Stimulated activated CD4-positive, alpha-beta T cell treated with anti-CD3 and anti-CD28 coated beads, Interleukin-12 subunit alpha, Interleukin-12 subunit beta, amount 100 ng/mL, for 24 hours (primary cell): Measurements from ENCODE around the gene CREB5.

Source experiments
- DNase-seq, 2 experiments: peaks; one replicate each; pipeline ENCODE4 v3.0.0-alpha.2; 2020; ENCODE audit warnings: low read depth in 2 of 2

Gene CREB5

DNA sequence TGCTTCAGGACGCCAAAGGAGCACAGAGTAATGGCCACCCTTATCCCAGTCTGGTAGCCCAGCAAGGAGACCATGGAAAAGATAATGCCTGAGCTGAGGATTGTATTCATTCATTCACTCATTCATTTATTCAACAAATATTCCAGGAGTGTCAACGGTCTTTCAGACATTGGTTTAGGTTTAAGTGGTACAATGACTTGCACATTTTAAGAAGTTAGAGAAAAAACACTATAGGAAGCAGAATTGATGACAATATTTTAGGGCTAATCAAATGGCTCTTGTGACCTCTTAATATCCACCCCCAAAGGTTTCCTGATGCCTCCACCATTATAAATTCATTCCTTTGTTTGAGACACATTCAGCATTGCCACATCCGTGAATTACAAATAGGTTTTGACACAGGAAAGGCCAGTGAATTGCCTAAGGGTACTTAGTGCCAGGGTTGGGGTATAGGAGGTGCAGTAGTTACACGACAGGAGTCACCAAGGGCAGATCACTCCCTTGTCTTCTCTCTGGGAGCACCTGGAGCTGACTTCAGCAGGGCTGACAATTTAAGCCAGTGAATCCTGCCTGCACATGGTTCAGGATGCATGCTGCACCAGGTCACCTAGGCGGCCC, 269.5 kb downstream of the CREB5 start:
- no peak for DNase-seq

DNA sequence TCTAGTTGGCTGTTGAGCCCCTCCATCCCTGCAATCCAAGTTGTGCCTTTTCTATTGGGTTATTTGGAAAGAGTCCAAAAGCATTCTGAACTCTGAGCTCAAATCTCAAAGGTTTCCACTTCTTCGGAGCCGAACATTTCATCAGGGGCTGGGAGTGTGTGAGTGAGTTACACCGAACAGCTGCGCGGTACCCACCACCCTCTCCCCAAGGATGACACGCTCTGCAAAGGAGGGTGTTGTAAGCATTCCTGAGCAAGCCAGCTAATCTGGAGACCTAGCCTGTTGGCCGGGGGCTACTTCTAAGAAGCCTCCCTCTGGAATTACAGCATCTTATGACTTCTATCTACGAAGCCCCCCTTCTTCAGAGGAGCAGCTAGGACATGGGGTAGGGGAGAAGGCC, 270.5 kb downstream of the CREB5 start:
- DNase-seq: no peak

DNA sequence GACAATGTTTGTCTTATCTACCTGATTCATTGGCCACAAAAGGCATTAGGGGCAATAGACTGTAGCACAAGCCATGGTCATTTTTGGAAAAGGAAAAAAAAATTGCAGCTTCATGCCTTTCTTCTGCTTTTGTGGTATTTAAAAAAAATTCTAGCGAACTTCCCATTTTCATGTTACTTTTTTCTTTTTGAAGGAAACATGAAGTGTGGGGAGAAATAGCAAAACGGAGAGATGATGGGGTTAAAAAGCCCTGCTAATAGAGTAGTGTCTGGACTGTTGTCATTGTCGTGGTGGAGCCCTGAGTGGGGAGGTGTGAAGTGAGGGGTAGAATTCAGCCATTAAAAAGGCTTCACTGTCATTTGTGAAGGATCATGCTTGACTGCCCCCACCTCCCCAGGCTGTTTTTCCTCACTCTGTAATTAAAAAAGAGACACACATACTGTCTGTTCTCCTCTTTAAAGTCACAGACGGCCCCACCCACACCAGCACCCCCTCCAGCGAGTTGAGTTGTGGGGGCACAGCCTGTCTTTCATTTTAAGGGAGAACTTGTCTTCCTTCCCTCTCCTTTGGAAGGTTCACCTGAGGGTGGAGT, 272.4 kb downstream of the CREB5 start:
- DNase-seq: no peak

DNA sequence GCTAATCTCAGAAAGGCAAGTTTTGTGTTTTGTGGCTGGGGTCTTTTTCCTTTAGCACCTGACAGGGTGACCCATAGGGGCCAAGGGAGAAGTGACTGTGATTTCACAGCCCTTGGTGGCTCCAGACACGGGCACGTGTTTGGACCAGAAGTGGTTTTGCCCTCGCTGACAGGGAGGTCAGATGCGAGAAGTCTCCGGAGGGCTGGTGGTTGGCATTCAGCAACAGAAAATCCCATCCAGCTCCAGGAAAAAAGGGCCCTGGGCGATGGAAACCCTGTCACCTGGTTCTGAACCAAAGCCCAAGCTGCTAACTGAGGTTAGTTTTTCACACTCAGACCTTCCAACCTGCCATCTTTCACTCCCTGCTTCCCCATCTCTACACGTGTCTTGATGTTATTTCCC, 272.9 kb downstream of the CREB5 start:
- no peak for DNase-seq

DNA sequence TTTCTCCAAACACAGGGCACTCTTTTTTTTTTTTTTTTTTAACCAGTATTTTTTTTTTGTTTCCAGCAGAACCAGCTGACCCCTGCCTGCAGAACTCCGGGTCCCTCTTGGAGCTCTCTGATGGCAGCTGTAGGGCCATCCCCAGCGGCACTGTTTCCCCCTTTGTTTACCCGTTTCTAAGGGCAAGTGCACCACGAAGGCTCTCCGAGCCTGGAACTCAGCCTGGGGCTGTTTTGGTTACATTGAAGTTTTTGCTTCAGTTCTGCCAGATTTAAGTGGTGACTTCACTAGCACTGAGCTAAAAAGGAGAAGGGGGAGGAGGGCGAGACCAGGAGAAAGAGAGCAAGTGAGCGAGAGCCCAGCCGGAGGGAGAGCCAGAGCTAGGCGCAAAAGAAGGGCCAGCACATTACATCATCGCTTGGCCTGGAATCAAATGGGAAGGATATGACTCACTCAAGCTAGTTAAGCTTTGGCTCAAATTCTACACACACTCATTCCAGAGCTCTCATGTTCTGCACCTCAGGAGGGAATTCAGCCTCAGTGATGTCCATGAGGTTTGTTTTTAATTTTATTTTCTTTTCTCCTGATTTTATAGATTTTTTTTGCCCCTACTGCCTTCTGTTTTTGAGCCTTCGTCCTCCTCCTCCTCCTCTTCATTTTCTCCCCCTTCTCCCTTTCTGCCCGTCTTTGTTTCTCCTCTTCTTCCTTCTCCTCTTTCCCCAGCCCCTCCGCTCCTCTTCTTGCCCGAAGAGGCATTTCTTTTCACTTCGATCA, 273.5 kb downstream of the CREB5 start:
- DNase-seq: no peak

DNA sequence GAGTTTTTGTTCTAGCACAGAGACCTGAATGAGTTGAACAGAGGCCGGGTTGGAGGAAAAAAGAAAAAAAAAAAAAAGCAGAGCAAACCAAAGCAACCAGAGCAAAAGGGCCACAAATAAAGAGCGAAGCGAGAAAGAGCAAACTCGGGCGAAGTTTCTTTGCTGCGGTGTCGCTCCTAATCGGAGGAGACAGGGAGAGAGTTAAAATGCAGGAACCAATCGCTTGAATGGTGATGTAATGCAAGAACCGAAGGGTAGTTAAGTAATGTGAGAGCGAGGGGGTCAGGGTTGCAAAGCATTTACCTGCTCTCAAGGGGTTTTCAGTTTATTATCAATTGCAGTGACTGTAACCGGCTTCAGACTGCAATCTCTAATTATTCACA, 274.1 kb downstream of the CREB5 start:
- DNase-seq: no peak

DNA sequence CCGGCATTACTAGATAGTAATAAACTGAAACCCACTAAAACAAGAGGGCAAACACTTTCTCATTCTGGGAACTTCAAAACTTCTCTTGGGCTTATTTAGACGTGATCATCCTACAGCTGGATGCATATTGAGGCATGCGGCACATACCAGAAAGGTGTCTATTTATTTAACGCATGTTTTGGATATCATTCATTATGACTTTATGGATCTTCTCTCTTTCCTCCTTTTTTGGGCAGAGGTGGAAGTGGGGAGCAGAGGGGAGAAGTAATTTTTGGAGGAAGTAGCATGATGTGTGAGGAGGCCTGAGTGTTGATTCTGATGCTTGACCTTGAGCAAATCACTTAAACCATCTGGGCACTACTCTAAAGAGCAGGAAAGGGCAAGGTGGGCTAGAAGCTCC, 275.2 kb downstream of the CREB5 start:
- no peak for DNase-seq

DNA sequence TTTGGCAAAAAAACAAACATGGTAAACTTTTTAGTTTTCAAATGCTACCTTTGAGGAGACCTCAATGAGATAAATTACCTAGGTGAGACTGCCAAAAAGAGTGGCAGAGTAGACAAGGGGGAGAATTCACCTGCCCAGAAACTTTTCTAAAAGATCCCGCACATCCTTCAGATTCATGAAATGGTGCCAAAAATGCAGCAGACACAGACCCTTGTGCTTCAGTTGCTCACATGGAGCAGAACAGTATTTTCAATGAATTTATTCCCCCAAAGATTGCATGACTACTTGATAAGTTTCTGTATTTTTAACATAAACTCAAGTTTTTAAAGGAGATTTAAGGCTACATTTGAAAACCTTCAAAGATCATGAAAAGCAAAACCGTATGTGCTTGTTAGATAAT, 275.9 kb downstream of the CREB5 start:
- no peak for DNase-seq

DNA sequence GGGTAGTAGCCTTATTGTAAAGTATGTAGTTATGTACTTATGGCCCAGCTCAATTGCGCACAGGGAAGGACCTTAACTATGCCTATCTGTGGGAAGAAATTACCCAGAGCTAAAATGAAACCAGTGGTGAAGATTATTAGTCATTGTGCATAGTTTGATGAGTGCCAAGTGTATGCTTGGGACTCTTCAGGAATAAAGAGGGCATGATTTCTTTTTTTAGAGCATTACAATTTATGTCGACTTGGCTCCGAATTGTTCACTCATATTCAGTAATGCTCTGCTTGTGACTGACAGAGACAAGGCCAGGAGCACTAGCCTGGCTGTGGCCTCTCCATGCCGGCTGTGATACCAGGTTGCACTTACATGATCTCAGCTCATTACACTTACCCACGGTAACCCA, 276.3 kb downstream of the CREB5 start:
- no peak for DNase-seq

DNA sequence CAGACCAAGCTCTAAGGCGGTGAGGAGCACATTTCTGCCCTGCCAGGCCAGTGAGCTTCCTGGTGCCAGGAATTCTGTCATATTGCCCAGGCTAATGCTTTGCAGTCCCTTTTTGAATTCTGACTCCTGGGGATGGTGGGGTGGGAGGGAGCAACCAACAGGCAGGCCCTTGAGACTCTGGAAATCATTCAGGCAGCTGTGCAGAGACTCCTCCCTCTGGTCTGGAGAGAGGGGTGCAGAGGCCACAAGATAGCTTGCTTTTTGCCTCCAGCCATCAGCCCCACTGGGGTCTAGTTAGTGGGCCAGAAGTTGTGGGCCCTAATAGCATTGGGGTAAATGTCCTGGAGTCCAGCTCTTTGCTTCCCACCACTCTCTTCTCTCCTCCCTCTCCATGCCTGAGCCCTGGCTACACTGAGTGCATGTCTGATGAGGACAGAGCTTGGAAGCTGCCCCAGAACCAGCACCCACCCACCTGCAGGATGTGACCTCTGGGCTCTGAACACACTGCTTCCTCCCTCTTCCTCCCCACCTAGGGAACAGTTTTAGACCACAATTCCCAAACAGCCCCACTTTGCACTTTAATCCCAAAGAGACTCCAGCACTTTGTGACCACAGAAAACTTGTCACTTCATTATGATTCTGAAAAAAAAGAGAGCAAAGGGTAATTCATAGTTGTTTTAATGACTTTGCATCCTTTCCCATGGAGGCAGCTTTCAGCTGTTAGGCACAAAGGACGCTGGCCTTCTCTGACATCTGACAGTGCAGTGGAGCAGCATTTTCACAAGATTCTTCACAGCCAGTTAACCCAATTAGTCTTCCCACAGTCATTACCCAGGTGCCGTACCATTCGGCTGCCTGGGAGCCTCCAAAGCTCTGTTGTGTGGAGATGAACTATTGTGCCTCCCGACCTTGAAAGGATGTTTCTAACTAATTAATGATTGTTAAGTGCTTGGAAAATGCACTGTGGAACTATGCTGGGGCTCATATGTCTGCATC, 283.3 kb downstream of the CREB5 start:
- no peak for DNase-seq

DNA sequence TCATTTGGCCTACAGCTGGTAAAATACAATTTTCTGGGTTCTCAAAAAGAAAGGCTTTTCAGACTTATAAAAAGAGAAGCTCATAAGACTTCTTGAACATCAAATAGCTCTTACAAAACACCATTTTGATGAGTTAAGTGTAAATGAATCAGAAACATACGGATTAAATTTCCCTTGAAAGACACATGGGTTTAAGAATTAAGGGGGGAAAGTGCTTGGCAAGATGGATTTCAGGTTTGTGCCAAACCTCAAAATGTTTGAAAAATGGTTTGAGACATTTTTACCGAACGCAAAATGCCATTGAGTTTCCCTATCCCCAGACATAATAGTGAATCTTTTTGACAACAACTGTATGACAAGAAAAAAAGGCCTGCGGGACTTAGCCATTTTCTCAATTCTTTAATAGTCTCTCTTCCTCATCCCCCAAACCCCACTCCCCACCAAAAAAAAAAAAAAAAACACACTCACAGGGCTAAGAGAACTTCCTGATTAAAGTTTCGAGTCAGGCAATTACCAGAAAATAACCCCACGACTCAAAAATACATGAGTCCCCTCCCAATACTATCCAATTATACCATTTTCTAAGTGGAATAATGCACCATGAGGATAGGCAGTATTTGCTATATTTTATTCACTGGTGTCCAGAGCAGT, 285.7 kb downstream of the CREB5 start:
- DNase-seq: no peak

DNA sequence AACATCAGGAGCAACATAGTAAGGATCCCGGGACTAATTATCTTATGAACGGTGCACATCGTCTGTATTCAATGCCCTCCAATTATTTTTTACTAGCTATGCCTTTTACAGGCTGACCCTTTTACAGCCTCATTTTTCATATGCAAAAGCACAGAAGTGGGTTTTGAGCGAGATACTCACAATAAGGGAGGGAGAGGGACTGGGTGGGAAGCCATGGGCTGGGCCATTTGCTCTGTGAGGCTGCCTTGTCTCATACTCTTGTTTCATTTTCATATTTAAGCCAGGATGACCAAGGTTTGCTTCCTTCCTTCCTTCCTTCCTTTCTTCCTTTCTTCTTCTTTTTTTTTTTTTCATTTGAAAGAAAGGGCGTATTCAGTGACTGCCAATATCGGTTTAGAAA, 286.5 kb downstream of the CREB5 start:
- DNase-seq: no peak

DNA sequence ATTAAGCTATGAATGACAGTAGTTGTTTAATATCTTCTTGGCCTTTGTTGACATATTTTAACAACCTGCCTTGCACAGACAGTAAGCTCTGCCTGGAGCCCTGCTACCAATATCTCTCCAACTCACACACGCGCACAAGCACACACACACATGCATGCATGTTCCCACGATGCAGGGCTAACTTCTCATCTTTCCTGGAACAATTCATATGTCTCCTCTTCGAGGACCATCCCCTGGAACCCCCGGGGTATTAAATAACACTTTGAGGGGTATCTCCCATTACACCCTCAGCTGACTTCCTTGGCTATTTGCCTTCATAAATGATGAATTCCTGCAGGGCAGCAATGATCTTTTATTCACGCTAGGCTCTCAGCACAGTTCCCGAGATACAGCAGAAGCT, 287.8 kb downstream of the CREB5 start:
- DNase-seq: no peak

DNA sequence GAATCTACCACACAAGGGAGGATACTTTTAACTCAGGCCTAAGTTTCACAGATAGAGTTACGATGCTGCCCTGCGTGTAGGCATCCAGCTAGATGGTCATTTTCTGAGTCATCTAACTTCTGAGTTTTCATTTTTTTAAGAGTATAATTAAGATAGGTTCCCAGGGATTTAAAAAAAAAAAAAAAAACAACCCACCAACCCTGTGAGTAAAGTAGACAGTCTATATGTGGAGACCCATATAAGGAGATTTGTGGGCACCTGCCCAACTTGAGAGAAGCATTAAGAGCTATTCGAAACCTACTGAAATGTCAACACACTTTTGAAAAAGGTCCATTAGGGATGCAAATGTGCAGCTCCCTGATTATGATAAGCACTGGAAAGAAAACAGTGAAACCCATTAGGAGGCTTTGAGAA, 288.5 kb downstream of the CREB5 start:
- DNase-seq: no peak

DNA sequence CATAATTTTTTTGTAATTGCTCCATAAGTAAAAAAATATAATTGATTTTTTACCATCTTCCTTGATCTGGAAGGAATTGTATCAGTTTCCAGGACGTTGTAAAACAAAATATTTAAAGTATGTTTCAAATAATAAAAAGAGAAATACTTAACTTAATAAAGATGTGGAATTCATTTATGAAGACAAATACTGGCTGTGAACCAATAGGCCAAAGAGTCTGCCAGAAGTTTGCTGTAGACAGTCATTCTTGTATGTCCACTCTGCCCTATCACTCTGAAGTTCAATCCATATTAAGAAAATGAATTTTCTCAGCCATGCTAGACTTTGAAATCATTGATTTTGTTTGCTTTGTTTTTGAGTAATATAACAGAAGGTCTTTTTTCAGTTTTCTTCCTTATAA, 289.4 kb downstream of the CREB5 start:
- DNase-seq: no peak

DNA sequence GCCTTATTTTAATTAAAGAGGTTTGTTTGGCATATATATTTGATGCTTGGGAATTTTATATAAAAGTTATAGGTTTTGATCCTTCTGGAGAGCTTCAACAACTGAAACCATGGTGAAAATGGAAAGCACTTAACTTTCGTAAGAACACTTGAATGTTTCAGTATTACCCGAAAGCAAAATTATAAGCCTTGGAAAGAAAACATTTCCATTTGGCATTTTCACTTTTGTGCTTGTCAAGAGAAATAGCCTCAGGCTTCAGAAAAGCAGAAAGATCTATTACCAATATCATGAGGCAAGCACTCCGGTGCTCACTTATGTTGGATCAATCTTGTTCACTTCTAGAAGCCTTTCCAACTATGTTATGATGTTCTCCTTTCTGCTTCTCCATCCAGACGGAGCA, 289.9 kb downstream of the CREB5 start:
- no peak for DNase-seq

DNA sequence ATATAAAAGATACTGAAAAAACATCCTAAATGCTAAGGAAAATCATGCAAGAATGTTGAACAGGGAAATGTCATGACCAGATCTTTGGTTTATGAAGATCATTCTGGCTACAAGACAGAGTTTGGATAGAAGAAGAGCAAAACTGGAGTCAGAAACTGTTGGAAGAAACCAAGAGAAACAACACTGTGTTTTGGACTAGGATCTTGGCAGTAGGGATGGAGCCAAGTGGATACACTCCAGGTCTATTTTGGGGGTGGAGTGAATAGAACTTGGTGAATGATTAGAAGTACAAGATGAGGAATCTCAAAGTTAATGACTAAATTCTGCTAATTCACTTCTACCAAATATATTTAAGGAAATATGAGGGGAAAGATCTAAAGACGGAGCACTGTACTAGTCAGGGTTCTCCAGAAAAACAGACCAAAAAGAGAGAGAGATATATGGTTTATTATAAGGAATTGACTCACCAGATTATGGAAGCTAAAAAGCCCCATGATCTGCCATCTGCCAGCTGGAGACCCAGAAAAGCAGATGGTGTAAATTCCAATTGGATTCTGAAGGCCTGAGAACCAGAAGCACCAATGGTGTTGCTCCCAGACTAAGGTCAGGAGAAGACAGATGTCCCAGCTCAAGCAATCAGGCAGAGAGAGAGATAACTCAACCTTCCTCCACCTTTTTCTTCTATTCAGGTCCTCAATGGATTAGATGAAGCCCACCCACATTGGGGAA, 290.9 kb downstream of the CREB5 start:
- no peak for DNase-seq

DNA sequence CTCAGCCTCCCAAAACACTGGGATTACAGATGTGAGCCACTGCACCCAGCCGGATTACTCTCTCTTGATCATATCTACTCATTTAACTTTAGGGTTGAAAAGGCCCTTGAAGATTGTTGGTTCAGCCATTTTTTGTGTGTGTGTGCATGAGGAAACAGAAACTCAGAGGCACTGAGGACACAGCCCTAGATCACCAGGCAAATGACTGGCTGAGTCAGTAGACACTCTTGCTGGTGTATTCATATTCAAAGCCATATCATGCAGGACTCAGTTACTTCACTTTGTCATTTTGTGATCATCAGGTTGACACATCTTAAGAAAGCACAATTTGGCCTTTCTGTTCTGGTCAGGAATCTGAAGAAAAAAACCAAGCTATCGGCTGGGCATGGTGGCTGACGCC, 292.4 kb downstream of the CREB5 start:
- DNase-seq: no peak

DNA sequence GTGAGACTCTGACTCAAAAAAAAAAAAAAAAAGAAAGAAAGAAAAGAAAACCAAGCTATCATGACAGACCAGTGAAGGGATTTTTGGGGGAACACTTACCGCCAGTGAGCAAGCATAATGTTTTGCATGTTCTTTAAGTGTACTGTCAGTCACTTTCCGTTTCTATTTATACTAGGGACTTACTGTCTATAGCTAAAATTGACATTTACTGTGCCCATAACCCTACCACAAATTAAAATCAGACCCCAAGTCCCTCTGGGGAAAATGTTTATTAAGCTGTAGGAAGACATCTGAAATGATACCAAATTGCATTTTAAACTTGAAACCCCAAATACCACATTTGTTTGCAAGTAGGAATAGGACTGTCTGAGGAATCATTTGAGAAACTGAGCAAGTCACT, 293.0 kb downstream of the CREB5 start:
- DNase-seq: no peak

DNA sequence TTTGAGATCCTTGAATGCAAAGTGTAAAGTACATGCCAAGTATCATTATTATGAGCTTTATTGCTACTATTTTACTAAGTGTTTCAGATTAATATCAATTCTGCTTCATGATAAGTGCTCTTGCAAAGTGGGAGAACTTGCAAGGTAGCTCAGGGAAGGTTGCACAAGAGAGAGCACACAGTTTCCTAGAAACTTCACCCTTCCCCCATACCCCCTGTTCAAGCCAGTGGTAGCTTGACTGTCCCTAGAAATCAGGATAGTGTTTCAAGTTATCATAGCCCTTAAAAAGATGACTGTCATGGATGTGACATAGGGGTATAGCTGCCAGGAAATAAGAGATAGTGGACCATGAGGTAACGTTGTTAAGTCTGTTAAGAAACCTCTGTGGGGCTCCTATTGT, 294.3 kb downstream of the CREB5 start:
- DNase-seq: no peak

DNA sequence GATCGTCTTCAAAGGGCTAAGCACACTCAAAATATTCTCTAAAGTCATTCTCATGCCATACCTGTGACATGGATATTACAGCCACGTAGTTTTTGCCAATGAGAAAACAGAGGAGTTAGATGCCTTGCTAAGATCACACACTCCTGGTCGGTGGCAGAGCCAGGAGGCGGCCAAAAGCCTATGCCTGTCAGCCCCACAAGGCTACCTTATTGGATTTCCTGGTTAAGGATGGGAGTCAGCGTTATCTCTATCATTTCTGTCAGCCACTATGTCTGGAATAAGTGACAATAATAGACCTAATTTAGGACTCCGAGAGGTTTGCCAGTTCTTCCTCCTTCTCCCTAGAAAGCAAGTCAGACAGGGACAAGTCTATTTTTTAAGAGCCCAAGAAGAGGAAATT, 295.0 kb downstream of the CREB5 start:
- no peak for DNase-seq
